ENCODE results near the gene ZNF17.

The ZNF17 gene

DNA sequence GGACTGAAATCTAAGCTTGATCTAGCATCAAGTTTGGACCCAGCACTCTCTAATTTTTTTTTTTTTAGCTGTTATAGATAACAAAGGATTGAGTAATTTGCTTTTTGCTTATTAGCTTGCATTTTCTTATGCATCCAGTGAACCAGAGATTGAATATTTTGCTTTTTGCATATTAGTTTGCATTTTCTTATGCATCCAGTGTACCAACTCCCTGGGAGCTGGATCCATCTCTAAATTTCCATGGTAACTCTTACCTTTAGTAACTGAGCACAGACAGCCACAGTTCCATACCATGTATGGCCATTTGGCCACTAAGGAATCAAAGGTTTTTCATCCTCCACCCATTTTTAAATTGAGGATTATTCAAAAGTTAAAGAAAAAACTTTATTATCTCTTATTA lies 30.0 kb upstream of the ZNF17 start:
- Histone ChIP-seq H3K79me2 (ENCODE audit: insufficient read depth, low read depth) (no peaks in the 10 kb centered on the region), H3K9ac (no peak overlapping the region), H2AFZ (ENCODE audit: low read depth) (no peak overlapping the region)

DNA sequence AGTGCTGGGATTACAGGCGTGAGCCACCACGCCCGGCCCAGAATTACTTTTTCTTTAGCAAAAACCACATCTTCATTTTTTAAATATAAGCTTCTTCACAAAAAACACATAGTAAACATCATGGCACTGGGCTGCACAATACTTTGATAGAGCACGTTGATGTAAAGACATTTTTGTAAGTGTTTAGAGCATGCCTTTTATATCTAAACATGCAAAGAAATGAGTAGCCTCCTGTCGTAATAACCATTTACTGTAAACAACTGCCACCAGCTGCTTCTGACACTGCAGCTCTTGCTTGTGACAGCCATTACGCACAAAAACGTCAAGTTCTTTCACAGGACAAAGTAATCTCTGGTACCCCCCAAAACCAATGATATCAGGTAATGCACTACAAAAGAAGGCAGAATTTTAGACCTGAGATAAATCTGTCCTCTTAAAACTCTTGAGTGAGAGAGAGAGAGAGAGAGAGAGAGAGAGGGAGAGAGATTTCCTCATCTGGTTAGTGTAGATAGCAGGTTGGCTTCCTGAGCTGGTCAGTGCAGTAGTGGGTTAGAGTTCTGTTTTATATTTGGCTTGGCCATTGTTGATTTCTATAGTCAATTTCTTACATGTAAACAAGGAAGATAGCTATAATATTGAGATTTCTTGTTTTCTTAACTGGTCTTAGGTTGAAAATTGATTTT lies 28.0 kb upstream of the ZNF17 start:
- no peaks in the 10 kb centered on the region for H3K27me3 ChIP-seq (ENCODE audit: insufficient read depth, low read depth)
- TF ChIP-seq, protein P1, sequence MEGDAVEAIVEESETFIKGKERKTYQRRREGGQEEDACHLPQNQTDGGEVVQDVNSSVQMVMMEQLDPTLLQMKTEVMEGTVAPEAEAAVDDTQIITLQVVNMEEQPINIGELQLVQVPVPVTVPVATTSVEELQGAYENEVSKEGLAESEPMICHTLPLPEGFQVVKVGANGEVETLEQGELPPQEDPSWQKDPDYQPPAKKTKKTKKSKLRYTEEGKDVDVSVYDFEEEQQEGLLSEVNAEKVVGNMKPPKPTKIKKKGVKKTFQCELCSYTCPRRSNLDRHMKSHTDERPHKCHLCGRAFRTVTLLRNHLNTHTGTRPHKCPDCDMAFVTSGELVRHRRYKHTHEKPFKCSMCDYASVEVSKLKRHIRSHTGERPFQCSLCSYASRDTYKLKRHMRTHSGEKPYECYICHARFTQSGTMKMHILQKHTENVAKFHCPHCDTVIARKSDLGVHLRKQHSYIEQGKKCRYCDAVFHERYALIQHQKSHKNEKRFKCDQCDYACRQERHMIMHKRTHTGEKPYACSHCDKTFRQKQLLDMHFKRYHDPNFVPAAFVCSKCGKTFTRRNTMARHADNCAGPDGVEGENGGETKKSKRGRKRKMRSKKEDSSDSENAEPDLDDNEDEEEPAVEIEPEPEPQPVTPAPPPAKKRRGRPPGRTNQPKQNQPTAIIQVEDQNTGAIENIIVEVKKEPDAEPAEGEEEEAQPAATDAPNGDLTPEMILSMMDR (conservative IDR thresholded peaks at IDR 0.05; ENCODE audit: low read depth, low read length) = no peak
- no peak overlapping the region for H3K27ac ChIP-seq
- no peaks in the 10 kb centered on the region for H3K36me3 ChIP-seq (ENCODE audit: insufficient read depth)
- no peak overlapping the region for H2AFZ ChIP-seq (ENCODE audit: low read depth)
- H3K79me2 ChIP-seq (ENCODE audit: insufficient read depth, low read depth) = no peaks in the 10 kb centered on the region
- H3K4me2 ChIP-seq = no peak overlapping the region
- no peak overlapping the region for H3K4me3 ChIP-seq (IDR thresholded peaks at IDR 0.05; ENCODE audit: insufficient read depth, low read depth, low read length)
- H3K4me1 ChIP-seq (ENCODE audit: low read depth, poor library complexity, severe bottlenecking) = no peaks in the 10 kb centered on the region
- H3K9ac ChIP-seq = no peak overlapping the region
- no peaks in the 10 kb centered on the region for H4K20me1 ChIP-seq (ENCODE audit: insufficient read depth)

More for the DNA sequence above, 30.0 kb upstream of the ZNF17 start:
- Histone ChIP-seq H3K4me2 (no peak overlapping the region), H3K4me3 (IDR thresholded peaks at IDR 0.05; ENCODE audit: insufficient read depth, low read depth, low read length) (no peak overlapping the region), H3K27me3 (ENCODE audit: insufficient read depth, low read depth) (no peaks in the 10 kb centered on the region), H3K36me3 (ENCODE audit: insufficient read depth) (no peaks in the 10 kb centered on the region), H4K20me1 (ENCODE audit: insufficient read depth) (no peaks in the 10 kb centered on the region), H3K4me1 (ENCODE audit: low read depth, poor library complexity, severe bottlenecking) (no peaks in the 10 kb centered on the region), H3K27ac (no peak overlapping the region)
- TF ChIP-seq, protein P1 (conservative IDR thresholded peaks at IDR 0.05; ENCODE audit: low read depth, low read length) = no peak

DNA sequence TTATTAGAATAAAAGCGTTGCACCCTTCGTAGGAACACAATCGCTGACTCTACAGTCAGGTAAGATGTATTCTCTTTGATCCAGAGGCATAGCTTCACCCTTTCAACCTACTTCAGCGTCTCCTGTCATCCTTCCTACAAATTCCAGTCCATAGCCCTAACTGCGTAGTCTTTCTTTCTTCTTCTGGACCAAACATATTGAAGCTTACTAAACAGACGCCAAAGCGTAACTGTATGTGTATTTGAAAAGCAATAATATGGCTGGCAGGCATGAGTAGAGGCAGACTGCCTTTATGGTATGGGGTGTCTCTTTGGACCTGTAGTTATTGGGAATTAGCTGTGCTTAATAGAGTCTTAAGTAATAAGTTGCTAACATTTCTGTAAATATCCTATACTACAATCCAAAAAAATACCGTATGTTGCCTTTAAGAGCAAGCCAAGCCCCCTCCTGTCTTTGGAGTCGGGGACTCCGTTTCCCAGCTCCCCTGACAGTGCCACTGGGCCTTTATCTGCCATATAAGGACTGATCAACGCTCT lies 21.7 kb upstream of the ZNF17 start:
- no peak overlapping the region for H3K27ac ChIP-seq
- no peak overlapping the region for H3K9ac ChIP-seq
- H3K36me3 ChIP-seq (ENCODE audit: insufficient read depth) = no peaks in the 10 kb centered on the region
- H4K20me1 ChIP-seq (ENCODE audit: insufficient read depth) = no peaks in the 10 kb centered on the region
- H2AFZ ChIP-seq (ENCODE audit: low read depth) = peak overlapping the region; percentile 89
- H3K4me2 ChIP-seq = peak overlapping the region; percentile 67
- H3K4me3 ChIP-seq (IDR thresholded peaks at IDR 0.05; ENCODE audit: insufficient read depth, low read depth, low read length) = no peak overlapping the region
- H3K79me2 ChIP-seq (ENCODE audit: insufficient read depth, low read depth) = peaks cover 10% of the 10 kb centered on the region; the same call in 1 of the 2 replicates
- H3K27me3 ChIP-seq (ENCODE audit: insufficient read depth, low read depth) = no peaks in the 10 kb centered on the region
- H3K4me1 ChIP-seq (ENCODE audit: low read depth, poor library complexity, severe bottlenecking) = peaks cover 3% of the 10 kb centered on the region
- TF ChIP-seq, protein P1 (conservative IDR thresholded peaks at IDR 0.05; ENCODE audit: low read depth, low read length) = no peak

DNA sequence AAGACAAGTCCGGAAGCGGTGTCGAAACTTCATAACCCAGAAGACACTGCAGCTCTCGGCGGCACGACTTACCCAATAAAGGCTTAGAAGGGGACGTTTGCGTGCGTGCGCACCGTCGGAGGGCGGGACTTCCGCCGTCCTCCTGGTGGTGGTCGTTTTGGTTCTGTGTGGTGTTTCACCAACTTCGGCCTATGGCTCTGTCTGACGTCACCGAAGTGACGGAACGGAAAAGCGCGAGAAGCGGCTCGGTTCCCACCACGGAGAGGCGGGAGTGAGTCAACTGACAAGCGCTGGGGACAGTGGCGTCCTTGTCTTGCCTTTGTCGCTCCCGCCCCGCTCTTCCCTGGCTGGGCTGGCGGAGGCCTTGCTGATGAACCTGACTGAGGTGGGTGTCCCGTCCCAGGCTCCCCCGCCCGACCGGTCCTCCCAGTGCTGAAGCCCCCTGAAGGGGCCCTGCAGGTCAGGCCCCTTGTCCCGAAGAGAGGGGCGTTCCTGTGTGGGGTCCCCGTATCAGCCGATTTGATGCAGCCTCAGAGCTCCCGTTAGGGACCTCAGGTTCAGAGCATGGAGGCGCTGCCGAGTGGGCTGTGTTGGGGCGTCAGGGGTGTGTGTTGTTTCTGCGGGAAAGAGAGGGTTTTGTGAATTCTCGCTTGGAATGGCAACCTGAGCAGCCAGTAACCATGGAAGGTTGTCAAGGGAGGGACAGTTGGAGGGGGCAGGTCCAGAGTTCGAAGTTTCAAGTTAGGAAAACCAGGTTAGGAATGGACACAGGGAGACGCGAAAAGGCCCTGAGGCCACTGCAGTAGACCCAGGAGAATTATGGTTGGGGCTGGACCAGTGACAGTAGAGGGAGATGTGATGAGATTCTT lies 21.0 kb upstream of the ZNF17 start, which contains the start of gene ZNF548:
TSS of gene ZNF548 (plus strand) at position 125 of the 869 bp plus-strand sequence. CDS start at position 371, 246 bp downstream.
- peaks cover 3% of the 10 kb centered on the region for H3K4me1 ChIP-seq (ENCODE audit: low read depth, poor library complexity, severe bottlenecking)
- no peaks in the 10 kb centered on the region for H4K20me1 ChIP-seq (ENCODE audit: insufficient read depth)
- TF ChIP-seq, protein P1 (conservative IDR thresholded peaks at IDR 0.05; ENCODE audit: low read depth, low read length) = no peak
- peak within 1 kb of the TSS; percentile 89 for H2AFZ ChIP-seq (ENCODE audit: low read depth)
- H3K27ac ChIP-seq = peak within 1 kb of the TSS; percentile 23
- no peak within 1 kb of the TSS for H3K4me3 ChIP-seq (IDR thresholded peaks at IDR 0.05; ENCODE audit: insufficient read depth, low read depth, low read length)
- H3K27me3 ChIP-seq (ENCODE audit: insufficient read depth, low read depth) = no peaks in the 10 kb centered on the region
- peak within 1 kb of the TSS; percentile 67 for H3K4me2 ChIP-seq
- no peaks in the 10 kb centered on the region for H3K36me3 ChIP-seq (ENCODE audit: insufficient read depth)
- H3K9ac ChIP-seq = peak within 1 kb of the TSS; percentile 56
- H3K79me2 ChIP-seq (ENCODE audit: insufficient read depth, low read depth) = peaks cover 10% of the 10 kb centered on the region; the same call in 1 of the 2 replicates

Measured in KMS-11 (cell line).